NCI-H2227 treated with DMSO at 0.1 percent for 48 hours (cell line): Measurements from ENCODE around the gene PAFAH2.
A peak's percentile ranks its signal among the peaks of the same experiment; 100 is the strongest.

ENCODE experiments used
- DNase-seq: peaks from one replicate; lab custom pipeline; 2025; lab: John Stamatoyannopoulos, UW

The PAFAH2 gene

DNA sequence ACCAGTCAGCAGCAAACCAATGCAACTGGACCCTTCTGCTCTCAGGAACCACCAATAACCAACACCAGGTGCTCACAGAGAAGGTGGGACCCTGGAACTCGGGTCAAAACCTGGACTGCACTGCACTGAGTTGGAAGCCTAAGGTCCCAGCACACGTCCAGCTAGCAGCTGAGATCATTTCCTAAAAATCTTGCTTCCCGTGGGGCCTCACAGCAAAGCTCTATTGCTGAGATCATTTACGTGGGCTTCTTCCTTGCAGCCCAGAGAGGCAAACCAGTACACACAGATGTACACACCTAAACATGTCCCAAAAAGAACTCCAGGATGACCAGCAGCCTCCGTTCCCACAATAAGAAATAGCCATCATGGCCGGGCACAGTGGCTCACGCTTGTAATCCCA lies 68.8 kb downstream of the PAFAH2 start:
- DNase-seq = no peak

DNA sequence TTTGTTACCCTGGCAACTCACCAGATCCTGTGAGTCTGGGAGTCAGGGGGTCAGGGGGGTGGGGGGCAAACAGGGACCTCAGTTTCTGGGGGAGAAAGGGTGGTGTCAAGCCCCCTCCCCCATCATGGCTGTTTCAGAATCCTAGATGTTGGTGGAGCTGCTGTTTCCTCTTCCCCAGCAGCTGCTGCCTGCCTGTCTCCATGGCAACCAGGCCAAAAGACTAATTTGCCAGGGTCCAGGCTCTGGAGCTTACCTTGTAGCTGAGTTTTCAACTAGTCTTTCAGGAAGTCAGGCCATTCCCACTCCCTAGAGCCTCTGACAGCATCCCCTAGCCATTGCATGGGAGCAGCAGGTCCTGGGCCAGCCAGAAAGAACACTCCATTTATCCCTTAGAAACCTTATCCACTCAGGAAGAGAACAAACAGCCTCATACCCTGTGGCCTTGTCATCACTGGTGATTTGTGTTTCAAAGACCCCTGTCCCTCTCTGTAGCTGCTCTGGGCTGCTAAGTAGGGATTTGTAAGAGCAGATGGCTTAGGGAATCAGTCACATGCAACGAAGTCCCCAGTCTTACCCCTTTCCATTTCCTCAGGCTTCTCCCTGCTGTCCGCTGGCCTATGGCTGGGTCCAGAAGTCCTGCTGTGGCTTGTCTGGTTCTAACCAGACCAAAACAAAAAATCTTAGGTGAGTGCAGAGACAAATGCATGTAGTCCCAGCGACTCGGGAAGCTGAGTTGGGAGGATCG lies 70.2 kb downstream of the PAFAH2 start:
- DNase-seq = peak; percentile 80

DNA sequence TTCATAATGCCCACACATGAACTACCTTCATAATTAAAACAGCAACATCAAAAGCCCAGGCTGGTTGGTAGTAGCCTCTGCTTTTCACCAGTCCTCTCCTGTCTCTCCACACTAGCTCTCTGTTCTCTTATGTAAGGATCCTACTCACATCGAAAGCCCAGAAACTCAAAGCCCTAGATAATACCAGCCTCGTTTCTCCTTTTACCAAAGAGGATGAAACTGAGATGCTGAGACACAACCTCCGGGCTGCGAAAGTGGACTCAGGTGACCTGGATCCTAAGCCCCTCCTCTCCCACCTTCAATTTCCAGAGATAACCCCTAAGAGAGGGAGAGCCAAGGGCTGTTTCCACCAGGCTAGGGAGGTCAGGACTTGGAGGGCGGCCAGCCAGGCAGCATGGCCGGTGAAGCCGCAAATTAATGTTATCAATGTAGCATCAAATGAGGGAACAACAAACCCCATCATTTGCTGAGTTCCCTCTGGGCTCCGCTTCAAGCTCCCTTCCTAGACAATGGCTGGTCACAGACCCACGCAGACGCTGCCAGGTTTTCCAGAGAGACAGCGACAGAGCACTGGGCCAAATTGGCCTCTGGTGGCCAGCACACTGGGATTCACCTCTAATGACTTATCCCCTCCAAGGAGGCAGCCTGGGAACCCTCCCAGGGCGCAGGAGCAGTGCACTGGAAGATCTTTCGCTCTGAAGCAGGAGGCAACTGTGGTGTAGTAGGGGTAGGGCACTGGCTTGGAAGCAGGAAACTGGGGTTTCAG lies 70.9 kb downstream of the PAFAH2 start:
- peak; percentile 75 for DNase-seq

DNA sequence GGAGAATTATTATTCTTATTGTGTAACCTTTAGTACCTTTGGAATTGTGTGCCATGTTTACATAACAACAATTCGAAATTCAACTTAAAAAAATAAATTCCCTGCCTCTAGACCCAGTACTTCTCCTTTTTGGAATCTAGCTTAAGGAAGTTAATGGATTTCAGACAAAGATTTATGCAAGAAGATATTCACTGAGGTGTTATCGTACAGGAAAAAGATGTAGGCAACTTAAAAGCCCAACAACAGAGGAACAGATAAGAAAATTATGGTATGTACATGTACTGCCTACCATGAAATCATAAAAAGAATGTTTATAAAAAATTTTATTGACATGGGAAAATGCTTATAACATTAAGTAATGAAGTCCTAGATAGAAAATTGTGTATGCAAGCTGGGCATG lies 73.4 kb downstream of the PAFAH2 start:
- no peak for DNase-seq

DNA sequence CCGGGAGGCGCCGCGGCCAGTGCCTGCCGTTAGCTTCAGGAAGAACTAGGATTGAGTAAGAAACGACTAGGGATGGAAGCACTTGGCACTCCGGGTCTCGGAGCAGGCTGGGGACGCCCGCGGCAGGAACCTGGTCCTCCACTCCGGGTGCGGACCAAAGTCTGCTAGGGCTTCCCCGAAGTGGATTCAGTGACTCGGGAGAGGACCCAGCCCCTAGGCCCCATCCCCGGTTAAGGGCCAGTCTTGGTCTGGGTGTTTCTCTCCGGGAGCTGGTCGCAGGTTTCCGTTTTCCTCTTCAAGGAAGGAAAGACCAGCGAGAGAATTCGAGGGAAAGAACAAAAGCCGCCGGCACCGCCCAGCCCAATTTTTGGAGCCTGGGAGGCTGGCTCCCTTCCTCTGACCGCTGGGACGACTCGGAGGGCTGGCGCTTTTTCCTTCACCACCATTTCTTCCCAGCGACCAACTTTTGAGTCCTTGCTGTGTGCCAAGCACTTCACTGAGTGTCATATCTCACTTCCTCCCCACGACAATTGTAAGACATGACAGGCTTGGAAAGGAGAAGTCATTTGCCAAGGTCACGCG lies 74.8 kb downstream of the PAFAH2 start:
- DNase-seq = peak; percentile 73

DNA sequence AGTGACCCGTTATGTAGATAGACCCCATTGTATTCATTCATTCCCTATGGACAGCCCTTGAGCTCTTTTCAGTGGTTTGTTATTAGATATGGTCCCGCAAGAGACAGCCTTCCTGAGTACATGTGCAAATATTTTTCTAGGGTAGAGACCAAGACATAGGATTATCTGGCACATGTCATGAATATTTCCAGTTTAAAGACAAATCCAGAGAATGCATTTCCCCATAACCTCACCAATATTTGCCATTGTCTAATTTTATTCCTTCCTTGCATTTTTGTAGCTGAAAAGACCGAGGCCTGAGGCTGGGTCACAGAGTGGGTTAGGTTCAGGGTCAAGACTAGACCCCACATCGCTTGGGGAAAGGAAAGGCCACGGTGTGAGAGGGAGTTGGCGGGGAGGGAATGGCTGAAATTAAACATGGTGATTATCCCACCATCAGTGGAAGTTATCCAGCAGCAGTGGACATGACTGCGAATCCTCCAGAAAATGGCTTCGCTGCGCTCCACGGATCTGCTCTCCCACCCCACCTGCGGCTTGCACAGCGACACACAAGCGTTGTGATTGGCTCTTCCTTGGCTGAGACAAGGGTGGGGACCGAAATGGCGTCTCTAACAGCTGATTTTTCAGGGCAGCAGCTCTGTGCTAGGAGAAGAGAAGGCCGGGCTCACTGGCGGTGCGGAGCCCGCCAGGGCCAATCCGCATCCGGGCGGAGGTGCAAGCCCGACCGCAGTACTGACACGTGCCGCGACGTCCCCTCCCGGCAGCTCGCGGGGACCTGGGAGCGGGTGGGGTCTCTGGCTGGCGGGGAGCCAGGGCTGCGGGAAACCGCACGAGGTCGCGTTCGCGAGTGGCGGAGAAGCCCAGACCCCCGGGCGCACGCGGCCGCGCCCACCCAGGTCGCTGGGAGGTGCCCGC lies 75.5 kb downstream of the PAFAH2 start:
- DNase-seq = peak; percentile 76

DNA sequence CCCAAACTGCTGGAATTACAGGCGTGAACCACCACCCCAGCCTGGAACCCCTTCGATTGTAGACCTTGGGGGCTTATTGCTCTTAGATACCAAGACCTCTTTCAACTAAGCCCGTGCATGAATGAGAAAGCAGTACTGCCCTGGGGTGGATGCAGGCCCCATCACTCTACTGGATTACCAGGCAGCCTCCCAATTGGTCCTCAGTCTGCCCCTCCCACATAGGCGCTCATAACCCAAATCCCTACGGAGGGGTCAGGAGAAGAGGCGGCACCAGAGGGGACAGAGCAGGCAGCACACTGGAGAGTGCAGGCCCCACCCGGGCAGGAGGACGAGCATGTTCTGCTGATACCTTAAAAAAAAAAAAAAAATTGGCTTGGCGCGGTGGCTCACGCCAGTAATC lies 79.2 kb downstream of the PAFAH2 start:
- DNase-seq = no peak

DNA sequence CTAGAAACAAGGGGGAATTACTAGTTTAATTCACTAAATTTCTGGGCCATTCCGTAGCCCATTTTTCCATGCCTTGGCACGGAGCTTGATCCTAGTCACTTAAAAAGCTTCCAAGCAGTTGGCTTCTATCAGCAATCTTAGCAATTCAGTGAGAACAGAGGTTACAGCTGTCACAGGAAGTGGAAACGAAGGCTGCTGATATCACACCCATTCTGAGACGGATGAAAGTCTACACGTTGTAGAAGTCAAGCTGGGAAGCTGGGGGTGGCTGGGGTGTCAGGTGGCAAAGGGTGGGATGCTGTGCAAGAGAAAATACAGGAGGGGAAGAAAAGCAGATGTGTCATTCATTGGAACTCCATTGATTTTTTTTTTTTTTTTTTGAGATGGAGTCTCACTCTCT lies 79.9 kb downstream of the PAFAH2 start:
- DNase-seq = no peak

DNA sequence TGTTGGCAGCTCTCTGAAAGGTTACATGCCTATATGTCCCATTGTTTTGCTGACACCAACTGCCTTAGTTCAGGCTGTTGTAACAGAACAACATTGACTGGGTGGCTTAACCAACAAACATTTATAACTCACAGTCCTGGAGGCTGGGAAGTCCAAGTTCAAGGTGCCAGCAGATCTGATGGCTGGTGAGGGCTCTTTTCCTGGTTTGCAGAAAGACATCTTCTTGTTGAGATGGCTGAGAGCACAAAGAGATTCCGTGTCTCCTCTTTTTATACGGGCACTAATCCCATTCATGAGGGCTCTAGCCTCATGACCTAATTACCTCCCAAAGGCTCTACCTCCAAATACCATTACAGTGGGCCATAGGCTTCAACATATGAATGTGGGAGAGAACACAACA lies 81.4 kb downstream of the PAFAH2 start:
- no peak for DNase-seq

DNA sequence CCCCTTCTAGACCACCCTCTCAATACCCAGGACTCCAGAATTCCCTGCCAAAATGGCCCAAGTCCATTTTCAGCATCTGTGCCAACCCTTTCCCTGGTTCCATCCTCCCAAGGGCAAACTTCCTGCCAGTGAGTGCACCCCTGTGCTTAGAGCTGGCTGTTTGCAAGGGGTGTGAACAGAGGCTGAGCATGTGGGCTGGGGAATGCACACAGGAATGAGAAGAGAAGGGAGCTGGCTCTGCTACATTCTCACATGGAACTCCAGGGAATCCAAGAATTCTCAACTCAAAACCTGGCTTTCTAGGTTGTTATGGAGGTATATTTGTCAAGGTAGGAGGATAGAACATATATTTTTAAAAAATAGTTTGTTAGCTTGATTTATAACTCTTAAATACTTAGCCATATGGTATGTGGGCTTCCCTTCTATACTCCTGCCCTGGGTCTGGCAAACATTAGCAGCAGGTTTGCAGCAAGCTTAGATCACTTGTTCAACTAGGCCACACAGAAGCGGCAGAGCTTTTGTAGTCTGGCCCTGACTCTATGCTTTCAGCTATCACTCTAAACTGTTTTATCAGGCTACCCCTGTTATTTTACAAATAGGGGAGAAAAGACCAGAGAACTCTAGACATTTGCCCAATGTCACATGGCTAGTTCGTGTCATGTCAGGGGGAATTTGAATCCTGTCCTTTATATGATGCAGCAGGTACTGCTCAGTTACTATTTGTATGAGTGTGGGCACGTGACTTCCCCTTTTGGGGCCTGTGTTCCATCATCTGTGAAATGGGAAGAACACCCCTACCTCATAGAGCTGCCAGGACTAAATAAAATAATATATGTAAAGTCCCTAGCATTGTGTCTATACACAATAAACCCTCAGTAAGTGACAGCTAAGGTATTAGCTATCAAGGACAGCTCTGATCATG lies 83.5 kb downstream of the PAFAH2 start:
- no peak for DNase-seq

DNA sequence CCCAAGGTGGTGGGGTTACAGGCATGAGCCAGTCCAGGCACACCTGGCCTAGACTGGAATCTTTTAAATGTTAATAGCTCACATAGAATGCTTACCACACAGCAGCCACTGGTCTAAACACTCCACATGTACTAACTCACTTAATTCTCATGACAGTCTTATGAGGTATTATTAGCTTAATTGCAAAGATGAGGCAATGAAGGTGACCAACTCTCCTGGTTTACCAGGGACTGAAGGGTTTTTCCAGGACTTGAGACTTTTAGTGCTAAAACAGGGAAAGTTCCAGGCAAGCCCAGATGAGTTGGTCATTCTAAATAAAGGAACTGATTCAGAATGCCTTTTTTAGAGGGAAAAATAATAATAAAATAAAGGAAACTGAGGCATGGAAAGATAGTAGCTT lies 84.7 kb downstream of the PAFAH2 start:
- no peak for DNase-seq

DNA sequence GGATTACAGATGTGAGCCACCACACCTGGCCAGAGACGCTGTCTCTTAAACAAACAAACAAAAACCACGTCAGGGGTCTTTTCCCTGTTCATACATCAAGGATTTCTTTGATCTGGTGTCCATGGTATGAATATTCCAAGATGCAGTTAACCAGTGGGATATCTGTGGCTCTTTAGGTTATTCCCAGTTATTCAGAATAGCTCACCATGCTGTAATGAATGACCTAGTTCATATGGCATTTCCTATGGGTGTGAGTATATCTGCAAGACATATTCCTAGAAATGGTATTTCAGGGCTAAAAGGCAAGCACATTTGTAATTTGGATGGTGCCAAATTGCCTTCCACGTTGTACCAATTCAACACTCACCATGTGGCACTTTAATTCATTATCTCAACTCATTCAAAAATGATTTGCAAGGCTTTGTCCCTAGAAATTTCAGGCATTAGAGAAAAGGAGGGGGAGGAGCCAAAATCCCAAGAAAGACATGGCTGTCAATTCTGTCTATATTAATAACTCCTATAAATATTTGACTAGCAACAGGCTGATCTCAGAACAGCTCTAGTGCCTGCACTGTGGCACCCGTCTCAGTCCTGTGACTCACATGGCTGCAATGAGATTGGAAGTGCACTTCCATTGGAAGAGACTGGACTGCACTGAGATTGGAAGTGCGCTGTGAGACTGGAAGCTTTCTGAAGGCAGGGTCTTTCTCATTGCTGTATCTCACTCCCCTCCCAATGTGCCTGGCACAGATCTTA lies 85.6 kb downstream of the PAFAH2 start:
- no peak for DNase-seq

DNA sequence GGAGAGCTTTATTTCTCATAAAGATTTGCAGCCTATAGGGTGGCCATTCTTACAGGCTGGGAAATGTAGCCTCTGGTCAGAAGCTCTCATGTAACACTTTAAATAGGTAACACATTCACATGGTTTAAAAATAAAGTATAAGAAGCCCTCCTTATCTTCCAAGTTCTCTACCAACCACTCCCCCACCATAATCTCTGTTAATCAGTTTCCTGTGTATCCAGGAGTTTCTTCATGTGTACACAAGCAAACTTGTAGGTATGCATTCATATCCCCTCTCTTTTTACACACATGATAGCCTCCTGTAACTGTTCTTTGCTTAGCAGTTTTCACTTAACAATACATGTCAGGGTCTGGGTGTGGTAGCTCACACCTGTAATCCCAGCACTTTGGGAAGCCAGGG lies 86.7 kb downstream of the PAFAH2 start:
- no peak for DNase-seq
